DOHH2 (cell line): ENCODE results near the gene CCR2.

Experiments
- H3F3A ChIP-seq: fragments of 200-600 bp; sonication (generic), shearing (Covaris generic); 2 replicates; pipeline ENCODE4 v1.6.0; 2016; ENCODE audit warnings: antibody characterized with exemption, mild to moderate bottlenecking; ENCODE audit not compliant: control insufficient read depth, insufficient read depth
- H3K27ac ChIP-seq: fragments of 200-600 bp; sonication (generic); 2 replicates; pipeline ENCODE4 v1.5.1; 2014; ENCODE audit warnings: low read depth, mild to moderate bottlenecking, low read length, moderate library complexity
- H3K27me3 ChIP-seq: fragments of 200-600 bp; sonication (generic); 2 replicates; pipeline ENCODE4 v1.6.1; 2014; ENCODE audit warnings: mild to moderate bottlenecking, low read length, mixed read lengths; ENCODE audit not compliant: control insufficient read depth
- H3K36me3 ChIP-seq: fragments of 200-600 bp; sonication (generic); 2 replicates; pipeline ENCODE4 v1.6.1; 2014; ENCODE audit warnings: mild to moderate bottlenecking, low read length, moderate library complexity, mixed read lengths; ENCODE audit not compliant: control insufficient read depth
- H3K4me1 ChIP-seq: fragments of 200-600 bp; sonication (generic); 2 replicates; pipeline ENCODE4 v1.6.1; 2014; ENCODE audit warnings: mild to moderate bottlenecking, low read length, mixed read lengths; ENCODE audit not compliant: control insufficient read depth
- H3K4me2 ChIP-seq: fragments of 200-600 bp; sonication (generic); 2 replicates; pipeline ENCODE4 v1.6.0; 2014; ENCODE audit warnings: mild to moderate bottlenecking, low read length, moderate library complexity
- H3K4me3 ChIP-seq: fragments of 200-600 bp; sonication (generic); 2 replicates; pipeline ENCODE4 v1.5.1; 2014; ENCODE audit warnings: mild to moderate bottlenecking, low read length, mixed read lengths
- H3K79me2 ChIP-seq: fragments of 200-600 bp; sonication (generic); 2 replicates; pipeline ENCODE4 v1.6.1; 2014; ENCODE audit warnings: mild to moderate bottlenecking, low read length, mixed read lengths; ENCODE audit not compliant: control insufficient read depth
- H3K9me2 ChIP-seq: fragments of 200-600 bp; sonication (generic); replicated peaks from 2 replicates; pipeline ENCODE4 v1.6.1; 2014; ENCODE audit warnings: mild to moderate bottlenecking, low read length, mixed read lengths; ENCODE audit not compliant: control insufficient read depth
- H3K9me3 ChIP-seq: fragments of 200-600 bp; sonication (generic); 2 replicates; pipeline ENCODE4 v1.6.1; 2014; ENCODE audit warnings: antibody characterized with exemption, low read length, mixed read lengths; ENCODE audit not compliant: control insufficient read depth, insufficient read depth
- H4K20me1 ChIP-seq: fragments of 200-600 bp; sonication (generic); 2 replicates; pipeline ENCODE4 v1.6.0; 2014; ENCODE audit warnings: low read depth, mild to moderate bottlenecking, antibody characterized with exemption, low read length, moderate library complexity; ENCODE audit not compliant: control insufficient read depth, insufficient read depth
- EZH2phosphoT487 ChIP-seq: fragments of 200-600 bp; sonication (generic); IDR thresholded peaks from 2 replicates; pipeline ENCODE4 v1.6.1; 2017; ENCODE audit warnings: borderline replicate concordance, mild to moderate bottlenecking, antibody characterized with exemption, low read length, moderate library complexity, mixed read lengths
- TF ChIP-seq, protein P1 (sequence below): fragments of 200-600 bp; sonication (generic); IDR thresholded peaks from one replicate; pipeline ENCODE4 v1.5.1; 2014; ENCODE audit warnings: antibody characterized with exemption, mild to moderate bottlenecking, low read depth, low read length; ENCODE audit not compliant: poor library complexity, severe bottlenecking

Gene CCR2

GRCh38 chr3:46406443-46406787 is 52.5 kb downstream of the CCR2 start:
- Histone ChIP-seq H3K27me3 (peaks cover 28% of the 10 kb centered on the region), H3K79me2 (no peaks in the 10 kb centered on the region), H3K36me3 (no peaks in the 10 kb centered on the region), H3K27ac (no peak overlapping the region), H3K9me2 (no peaks in the 10 kb centered on the region), H3F3A (no peaks in the 10 kb centered on the region), H3K4me2 (no peak overlapping the region), H4K20me1 (no peaks in the 10 kb centered on the region), H3K4me1 (no peaks in the 10 kb centered on the region), H3K4me3 (no peak overlapping the region), H3K9me3 (no peaks in the 10 kb centered on the region)
- TF ChIP-seq, protein P1, sequence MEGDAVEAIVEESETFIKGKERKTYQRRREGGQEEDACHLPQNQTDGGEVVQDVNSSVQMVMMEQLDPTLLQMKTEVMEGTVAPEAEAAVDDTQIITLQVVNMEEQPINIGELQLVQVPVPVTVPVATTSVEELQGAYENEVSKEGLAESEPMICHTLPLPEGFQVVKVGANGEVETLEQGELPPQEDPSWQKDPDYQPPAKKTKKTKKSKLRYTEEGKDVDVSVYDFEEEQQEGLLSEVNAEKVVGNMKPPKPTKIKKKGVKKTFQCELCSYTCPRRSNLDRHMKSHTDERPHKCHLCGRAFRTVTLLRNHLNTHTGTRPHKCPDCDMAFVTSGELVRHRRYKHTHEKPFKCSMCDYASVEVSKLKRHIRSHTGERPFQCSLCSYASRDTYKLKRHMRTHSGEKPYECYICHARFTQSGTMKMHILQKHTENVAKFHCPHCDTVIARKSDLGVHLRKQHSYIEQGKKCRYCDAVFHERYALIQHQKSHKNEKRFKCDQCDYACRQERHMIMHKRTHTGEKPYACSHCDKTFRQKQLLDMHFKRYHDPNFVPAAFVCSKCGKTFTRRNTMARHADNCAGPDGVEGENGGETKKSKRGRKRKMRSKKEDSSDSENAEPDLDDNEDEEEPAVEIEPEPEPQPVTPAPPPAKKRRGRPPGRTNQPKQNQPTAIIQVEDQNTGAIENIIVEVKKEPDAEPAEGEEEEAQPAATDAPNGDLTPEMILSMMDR, result no peak
- no peak for TF ChIP-seq EZH2phosphoT487

GRCh38 chr3:46406788-46407611 is 53.1 kb downstream of the CCR2 start, which contains the start of the genes CCR5AS and CCRL2:
TSS of gene CCR5AS (minus strand) at chr3:46407066.
TSS of gene CCRL2 (plus strand) at chr3:46407259. CDS start at chr3:46408080, 821 bp downstream.
- Histone ChIP-seq H3K4me3 (no peak within 1 kb of the TSS), H3K79me2 (no peaks in the 10 kb centered on the region), H3K4me1 (no peaks in the 10 kb centered on the region), H3K27ac (no peak within 1 kb of the TSS), H3K4me2 (no peak within 1 kb of the TSS), H3K27me3 (peaks cover 28% of the 10 kb centered on the region), H3K36me3 (no peaks in the 10 kb centered on the region), H3K9me2 (no peaks in the 10 kb centered on the region), H3F3A (no peaks in the 10 kb centered on the region), H4K20me1 (no peaks in the 10 kb centered on the region), H3K9me3 (no peaks in the 10 kb centered on the region)
- TF ChIP-seq, protein P1, result no peak
- no peak for TF ChIP-seq EZH2phosphoT487

DNA sequence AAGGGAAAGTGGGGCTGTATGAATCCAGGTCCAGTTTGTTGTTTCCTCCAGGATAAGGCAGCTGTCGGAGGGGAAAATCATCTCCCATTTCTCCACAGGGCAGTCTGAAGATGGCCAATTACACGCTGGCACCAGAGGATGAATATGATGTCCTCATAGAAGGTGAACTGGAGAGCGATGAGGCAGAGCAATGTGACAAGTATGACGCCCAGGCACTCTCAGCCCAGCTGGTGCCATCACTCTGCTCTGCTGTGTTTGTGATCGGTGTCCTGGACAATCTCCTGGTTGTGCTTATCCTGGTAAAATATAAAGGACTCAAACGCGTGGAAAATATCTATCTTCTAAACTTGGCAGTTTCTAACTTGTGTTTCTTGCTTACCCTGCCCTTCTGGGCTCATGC is 54.1 kb downstream of the CCR2 start:
- no peak overlapping the region for H3K27ac ChIP-seq
- no peak for TF ChIP-seq EZH2phosphoT487
- TF ChIP-seq, protein P1, result no peak
- H3K4me3 ChIP-seq, result no peak overlapping the region
- H3F3A ChIP-seq, result no peaks in the 10 kb centered on the region
- H3K79me2 ChIP-seq, result no peaks in the 10 kb centered on the region
- H3K4me2 ChIP-seq, result no peak overlapping the region
- peaks cover 34% of the 10 kb centered on the region for H3K27me3 ChIP-seq
- H3K36me3 ChIP-seq, result no peaks in the 10 kb centered on the region
- no peaks in the 10 kb centered on the region for H3K9me2 ChIP-seq
- no peaks in the 10 kb centered on the region for H3K9me3 ChIP-seq
- H3K4me1 ChIP-seq, result no peaks in the 10 kb centered on the region
- no peaks in the 10 kb centered on the region for H4K20me1 ChIP-seq
